Kidney epithelial cell (primary cell): ENCODE measurements around the gene NFILZ. TPM values are rescaled to one million over a fixed set of nuclear protein-coding genes. Genes with fewer than 3 reads are reported as not detected.
A peak's percentile ranks its signal among the peaks of the same experiment; 100 is the strongest.

Source experiments
- DNase-seq: peaks from one replicate; pipeline ENCODE4 v3.0.0-alpha.2; 2010; ENCODE audit warnings: low read depth
- H3K27me3 ChIP-seq: 2 replicates; pipeline ENCODE4 v1.6.0; 2011; ENCODE audit warnings: low read length; ENCODE audit not compliant: control insufficient read depth, insufficient read depth
- H3K36me3 ChIP-seq: 2 replicates; pipeline ENCODE4 v1.5.1; 2011; ENCODE audit warnings: low read length; ENCODE audit not compliant: control insufficient read depth, insufficient read depth
- H3K4me3 ChIP-seq: 2 replicates; pipeline ENCODE4 v1.5.1; 2011; ENCODE audit warnings: low read depth, mild to moderate bottlenecking, control low read depth, low read length
- CTCF ChIP-seq: IDR thresholded peaks from 2 replicates; pipeline ENCODE4 v1.5.1; 2011; ENCODE audit warnings: mild to moderate bottlenecking, moderate library complexity, low read length, control low read depth, inconsistent platforms; ENCODE audit not compliant: insufficient read depth, poor library complexity, severe bottlenecking
- total RNA-seq: library from RNA; depleted of rRNA; stranded (reverse); fragments of >200 nt; gene quantifications from 2 replicates; pipeline ENCODE4 v1.2.3, GENCODE V29; 2015

The NFILZ gene
- total RNA-seq, 1 donor from 2014 or later: not detected

GRCh38 chr19:8610041-8610935 is 20.1 kb upstream of the NFILZ start, which contains the start of gene ADAMTS10:
TSS of gene ADAMTS10 (minus strand) at chr19:8610715. CDS start at chr19:8605710, 5,005 bp downstream.
- Histone ChIP-seq H3K4me3 (peak within 1 kb of the TSS; percentile 69), H3K27me3 (no peaks in the 10 kb centered on the region), H3K36me3 (no peaks in the 10 kb centered on the region)
- no peak for TF ChIP-seq CTCF
- DNase-seq: no peak

- DNase-seq: no peak
- no peaks in the 10 kb centered on the region for H3K27me3 ChIP-seq
- no peaks in the 10 kb centered on the region for H3K36me3 ChIP-seq
- no peak overlapping the region for H3K4me3 ChIP-seq
- TF ChIP-seq CTCF: no peak
Measured at GRCh38 chr19:8610936-8611300, 19.5 kb upstream of the NFILZ start.

- no peak for TF ChIP-seq CTCF
- Histone ChIP-seq H3K36me3 (no peaks in the 10 kb centered on the region), H3K27me3 (no peaks in the 10 kb centered on the region), H3K4me3 (no peak overlapping the region)
- no peak for DNase-seq
Measured at GRCh38 chr19:8611391-8611876, 19.0 kb upstream of the NFILZ start.

GRCh38 chr19:8611877-8612806 is 18.3 kb upstream of the NFILZ start:
- Histone ChIP-seq H3K27me3 (no peaks in the 10 kb centered on the region), H3K36me3 (no peaks in the 10 kb centered on the region), H3K4me3 (no peak overlapping the region)
- no peak for DNase-seq
- no peak for TF ChIP-seq CTCF

GRCh38 chr19:8612807-8613171 is 17.6 kb upstream of the NFILZ start:
- H3K27me3 ChIP-seq: no peaks in the 10 kb centered on the region
- DNase-seq: no peak
- no peak for TF ChIP-seq CTCF
- H3K36me3 ChIP-seq: no peaks in the 10 kb centered on the region
- H3K4me3 ChIP-seq: no peak overlapping the region
